OCI-LY1 (cell line): Measurements from ENCODE around the gene MOB3C.

Experiments used
- H2AFZ ChIP-seq: fragments of 200-600 bp; sonication (generic), shearing (Covaris generic); 2 replicates; pipeline ENCODE4 v1.6.0; 2014; ENCODE audit warnings: antibody characterized with exemption, mild to moderate bottlenecking, low read length
- H3F3A ChIP-seq: fragments of 200-600 bp; sonication (generic), shearing (Covaris generic); 2 replicates; pipeline ENCODE4 v1.6.0; 2014; ENCODE audit warnings: mild to moderate bottlenecking, antibody characterized with exemption, low read length, moderate library complexity; ENCODE audit not compliant: insufficient read depth
- H3K27ac ChIP-seq: fragments of 200-600 bp; sonication (generic); 2 replicates; pipeline ENCODE4 v1.5.1; 2014; ENCODE audit warnings: low read length, mixed run types, mild to moderate bottlenecking, low read depth; ENCODE audit not compliant: poor library complexity, severe bottlenecking
- H3K27me3 ChIP-seq: fragments of 200-600 bp; sonication (generic); 2 replicates; pipeline ENCODE4 v1.6.0; 2014; ENCODE audit warnings: antibody characterized with exemption, mild to moderate bottlenecking, low read length, moderate library complexity; ENCODE audit not compliant: insufficient read depth
- H3K36me3 ChIP-seq: fragments of 200-600 bp; sonication (generic); 2 replicates; pipeline ENCODE4 v1.6.1; 2014; ENCODE audit warnings: mild to moderate bottlenecking, antibody characterized with exemption, low read length, moderate library complexity, mixed read lengths; ENCODE audit not compliant: insufficient read depth
- H3K4me1 ChIP-seq: fragments of 200-600 bp; sonication (generic); 2 replicates; pipeline ENCODE4 v1.5.1; 2014; ENCODE audit warnings: mild to moderate bottlenecking, low read length, moderate library complexity; ENCODE audit not compliant: insufficient read depth, severe bottlenecking
- H3K4me2 ChIP-seq: fragments of 200-600 bp; sonication (generic), shearing (Covaris generic); 2 replicates; pipeline ENCODE4 v1.6.1; 2014; ENCODE audit warnings: low read length
- H3K4me3 ChIP-seq: fragments of 200-600 bp; sonication (generic); 2 replicates; pipeline ENCODE4 v1.5.1; 2014; ENCODE audit warnings: low read length, low read depth, mild to moderate bottlenecking, mixed read lengths; ENCODE audit not compliant: poor library complexity, severe bottlenecking
- H3K79me2 ChIP-seq: fragments of 200-600 bp; shearing (Covaris generic); 2 replicates; pipeline ENCODE4 v1.6.1; 2016; ENCODE audit warnings: mixed run types, low read length, mixed read lengths; ENCODE audit not compliant: insufficient read depth
- H3K9ac ChIP-seq: fragments of 200-600 bp; sonication (generic), shearing (Covaris generic); 2 replicates; pipeline ENCODE4 v1.6.1; 2014; ENCODE audit warnings: mild to moderate bottlenecking, low read length, mixed read lengths
- H3K9me2 ChIP-seq: fragments of 200-600 bp; sonication (generic), shearing (Covaris generic); 2 replicates; pipeline ENCODE4 v1.6.1; 2014; ENCODE audit warnings: low read depth, mild to moderate bottlenecking, low read length, mixed read lengths
- H3K9me3 ChIP-seq: fragments of 200-600 bp; shearing (Covaris generic); 2 replicates; pipeline ENCODE4 v1.6.1; 2014; ENCODE audit warnings: low read length, mixed read lengths
- H4K20me1 ChIP-seq: fragments of 200-600 bp; sonication (generic), shearing (Covaris generic); 2 replicates; pipeline ENCODE4 v1.6.0; 2016; ENCODE audit warnings: mild to moderate bottlenecking, low read length; ENCODE audit not compliant: insufficient read depth
- CTCF ChIP-seq: fragments of 200-600 bp; sonication (generic), shearing (Covaris generic); IDR thresholded peaks from 2 replicates; pipeline ENCODE4 v1.5.1; 2017; ENCODE audit warnings: mild to moderate bottlenecking, antibody characterized with exemption, low read length, moderate library complexity, mixed read lengths
- EZH2 ChIP-seq: fragments of 200-600 bp; sonication (generic), shearing (Covaris generic); IDR thresholded peaks from 2 replicates; pipeline ENCODE4 v1.8.0; 2017; ENCODE audit warnings: borderline replicate concordance, mixed run types, mild to moderate bottlenecking, antibody characterized with exemption, low read length, moderate library complexity, mixed read lengths

The MOB3C gene

GRCh38 chr1:46580140-46580903 lies 36.3 kb downstream of the MOB3C start:
- no peak overlapping the region for H3K4me2 ChIP-seq
- H3K4me1 ChIP-seq: no peaks in the 10 kb centered on the region
- no peak overlapping the region for H2AFZ ChIP-seq
- H3K27me3 ChIP-seq: no peaks in the 10 kb centered on the region
- H3K9me2 ChIP-seq: no peaks in the 10 kb centered on the region
- H3K79me2 ChIP-seq: no peaks in the 10 kb centered on the region
- H3K4me3 ChIP-seq: no peak overlapping the region
- peaks cover 9% of the 10 kb centered on the region; the same call in 1 of the 2 replicates for H3K36me3 ChIP-seq
- TF ChIP-seq EZH2 (no peak), CTCF (no peak)
- H3F3A ChIP-seq: no peaks in the 10 kb centered on the region
- no peaks in the 10 kb centered on the region for H3K9me3 ChIP-seq
- no peak overlapping the region for H3K9ac ChIP-seq
- no peaks in the 10 kb centered on the region for H4K20me1 ChIP-seq
- no peak overlapping the region for H3K27ac ChIP-seq

GRCh38 chr1:46577671-46578070 lies 38.9 kb downstream of the MOB3C start:
- no peak overlapping the region for H3K4me2 ChIP-seq
- no peaks in the 10 kb centered on the region for H4K20me1 ChIP-seq
- no peak overlapping the region for H3K9ac ChIP-seq
- H3K9me3 ChIP-seq: no peaks in the 10 kb centered on the region
- no peaks in the 10 kb centered on the region for H3K4me1 ChIP-seq
- peaks cover 5% of the 10 kb centered on the region; the same call in 1 of the 2 replicates for H3K36me3 ChIP-seq
- H3K4me3 ChIP-seq: no peak overlapping the region
- H3K27ac ChIP-seq: no peak overlapping the region
- no peaks in the 10 kb centered on the region for H3K9me2 ChIP-seq
- H3K27me3 ChIP-seq: no peaks in the 10 kb centered on the region
- no peak overlapping the region for H2AFZ ChIP-seq
- no peaks in the 10 kb centered on the region for H3K79me2 ChIP-seq
- H3F3A ChIP-seq: no peaks in the 10 kb centered on the region
- TF ChIP-seq EZH2: no peak
- no peak for TF ChIP-seq CTCF

GRCh38 chr1:46576596-46576995 lies 40.0 kb downstream of the MOB3C start:
- H2AFZ ChIP-seq: no peak overlapping the region
- H3K79me2 ChIP-seq: no peaks in the 10 kb centered on the region
- no peak overlapping the region for H3K4me3 ChIP-seq
- H3K27ac ChIP-seq: no peak overlapping the region
- H3K4me2 ChIP-seq: no peak overlapping the region
- no peaks in the 10 kb centered on the region for H3K9me2 ChIP-seq
- H3K36me3 ChIP-seq: peaks cover 5% of the 10 kb centered on the region; the same call in 1 of the 2 replicates
- H3K4me1 ChIP-seq: no peaks in the 10 kb centered on the region
- no peaks in the 10 kb centered on the region for H3K27me3 ChIP-seq
- TF ChIP-seq EZH2: no peak
- no peak for TF ChIP-seq CTCF
- H4K20me1 ChIP-seq: no peaks in the 10 kb centered on the region
- H3K9ac ChIP-seq: no peak overlapping the region
- no peaks in the 10 kb centered on the region for H3F3A ChIP-seq
- no peaks in the 10 kb centered on the region for H3K9me3 ChIP-seq
